GM12872 (cell line): Measurements from ENCODE around the gene EIF4G1.

Source experiments
- TF ChIP-seq, protein P1 (sequence below): IDR thresholded peaks from 3 replicates; pipeline ENCODE4 v1.5.1; 2011; ENCODE audit warnings: low read depth, mild to moderate bottlenecking, low read length, moderate library complexity; ENCODE audit not compliant: insufficient read depth

Gene EIF4G1

DNA sequence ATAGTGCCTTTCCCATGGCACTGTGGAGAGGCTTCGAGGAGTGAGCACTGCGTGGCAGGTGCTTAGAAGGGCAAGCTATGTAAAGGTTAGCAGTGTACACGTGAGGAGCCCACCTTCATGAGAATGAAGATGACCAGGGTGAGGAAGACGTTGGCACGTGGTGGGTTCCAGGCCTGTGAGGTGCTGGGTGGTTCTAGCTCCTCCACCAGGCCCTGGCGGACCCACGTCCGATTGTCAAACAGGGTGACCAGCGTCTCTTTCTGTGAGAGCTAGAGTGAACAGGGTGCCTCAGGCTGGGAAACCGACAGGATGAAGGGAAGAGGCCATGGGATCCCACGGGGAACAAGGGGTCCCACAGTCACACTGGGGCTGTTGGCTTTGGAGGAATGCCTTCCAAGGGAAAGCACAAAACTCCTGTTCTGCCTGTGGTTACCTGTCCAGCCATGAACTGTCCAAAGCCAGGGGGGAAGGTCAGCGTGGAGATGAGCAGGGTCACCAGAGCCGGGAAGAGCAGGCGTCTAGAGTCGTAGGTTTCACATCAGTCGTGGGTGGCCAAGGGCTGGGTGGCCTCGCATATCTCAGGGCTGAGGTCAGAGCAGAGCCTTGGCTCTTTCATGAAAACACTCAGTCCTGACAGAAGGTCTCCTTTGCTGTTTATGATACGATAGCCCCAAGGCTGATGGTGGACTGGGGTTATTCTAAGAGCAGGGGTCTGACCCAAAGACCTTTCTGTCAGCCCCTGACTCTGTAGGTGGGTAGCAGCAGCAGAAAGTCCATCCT is 41.0 kb downstream of the EIF4G1 start:
- TF ChIP-seq, protein P1, sequence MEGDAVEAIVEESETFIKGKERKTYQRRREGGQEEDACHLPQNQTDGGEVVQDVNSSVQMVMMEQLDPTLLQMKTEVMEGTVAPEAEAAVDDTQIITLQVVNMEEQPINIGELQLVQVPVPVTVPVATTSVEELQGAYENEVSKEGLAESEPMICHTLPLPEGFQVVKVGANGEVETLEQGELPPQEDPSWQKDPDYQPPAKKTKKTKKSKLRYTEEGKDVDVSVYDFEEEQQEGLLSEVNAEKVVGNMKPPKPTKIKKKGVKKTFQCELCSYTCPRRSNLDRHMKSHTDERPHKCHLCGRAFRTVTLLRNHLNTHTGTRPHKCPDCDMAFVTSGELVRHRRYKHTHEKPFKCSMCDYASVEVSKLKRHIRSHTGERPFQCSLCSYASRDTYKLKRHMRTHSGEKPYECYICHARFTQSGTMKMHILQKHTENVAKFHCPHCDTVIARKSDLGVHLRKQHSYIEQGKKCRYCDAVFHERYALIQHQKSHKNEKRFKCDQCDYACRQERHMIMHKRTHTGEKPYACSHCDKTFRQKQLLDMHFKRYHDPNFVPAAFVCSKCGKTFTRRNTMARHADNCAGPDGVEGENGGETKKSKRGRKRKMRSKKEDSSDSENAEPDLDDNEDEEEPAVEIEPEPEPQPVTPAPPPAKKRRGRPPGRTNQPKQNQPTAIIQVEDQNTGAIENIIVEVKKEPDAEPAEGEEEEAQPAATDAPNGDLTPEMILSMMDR: no peak

DNA sequence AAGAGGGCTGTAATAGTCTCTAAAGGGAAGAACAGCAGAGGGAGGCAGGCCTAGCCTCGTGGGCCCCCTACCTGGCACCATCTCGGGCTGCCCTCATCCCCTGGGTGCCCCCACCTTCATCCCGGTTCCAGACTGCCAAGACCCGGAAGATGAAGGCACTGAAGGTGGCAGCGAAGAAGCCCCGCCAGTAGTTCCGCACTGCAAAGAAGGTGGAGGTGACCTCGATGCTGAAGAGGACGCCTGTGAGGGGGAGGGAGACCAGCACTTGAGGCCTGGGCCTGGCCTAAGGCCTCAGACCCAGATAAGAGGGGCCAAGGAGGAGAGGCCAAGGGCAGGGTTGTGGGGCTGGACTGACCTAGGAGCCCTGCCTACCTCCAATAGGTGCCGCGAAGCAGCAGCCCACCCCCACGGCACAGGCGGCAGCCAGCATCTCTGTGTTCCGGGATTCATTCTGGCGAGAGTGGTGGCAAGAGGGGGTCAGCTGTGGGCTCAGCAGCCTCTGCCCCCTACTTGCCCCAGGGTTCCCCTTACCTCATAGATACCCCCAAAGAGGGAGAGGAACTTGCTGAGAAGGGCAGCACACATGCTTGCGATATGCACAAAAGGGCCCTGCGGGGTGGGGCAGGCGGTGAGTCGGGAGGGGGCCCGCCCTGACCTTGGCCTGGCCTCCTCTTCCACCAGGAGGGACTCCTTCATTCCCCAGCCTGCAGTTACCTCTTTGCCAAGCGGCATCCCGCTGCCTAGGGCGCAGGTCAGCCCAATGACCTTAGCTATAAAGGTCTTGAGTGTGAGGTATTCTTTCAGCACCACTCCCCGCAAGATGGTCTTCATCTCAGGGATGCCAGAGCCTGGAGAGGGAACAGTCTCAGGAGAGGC is 43.1 kb downstream of the EIF4G1 start:
- TF ChIP-seq, protein P1: no peak

DNA sequence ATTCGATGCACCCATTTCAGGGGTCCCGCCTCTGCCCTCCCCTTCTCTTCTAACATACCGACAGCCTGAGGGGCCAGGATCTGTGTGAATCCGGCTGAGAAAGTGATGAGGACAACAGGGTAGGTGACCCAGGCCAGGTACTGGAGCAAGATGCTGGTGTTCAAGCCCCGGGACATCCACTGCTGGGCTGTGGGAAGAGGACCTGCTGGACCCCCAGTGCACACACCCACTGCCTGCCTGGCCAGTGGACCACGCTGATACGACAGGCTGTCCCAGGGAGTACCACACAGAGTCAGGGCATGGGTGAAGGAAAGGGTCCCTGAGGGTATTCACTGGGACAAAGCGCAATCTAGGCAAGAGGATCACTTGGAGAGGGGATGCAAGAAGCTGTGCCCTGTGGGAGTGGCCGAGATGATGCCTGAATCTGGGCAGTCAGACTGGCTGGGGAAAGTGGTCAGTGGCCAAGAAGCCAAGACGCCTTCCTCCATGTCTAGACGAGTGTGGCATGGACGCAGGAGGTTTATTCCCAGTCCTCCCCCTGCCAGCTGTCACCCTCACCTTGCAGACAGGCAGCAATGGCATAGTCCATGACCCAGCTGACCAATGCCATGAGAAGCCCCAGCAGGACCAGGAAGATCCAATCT is 43.8 kb downstream of the EIF4G1 start:
- TF ChIP-seq, protein P1: no peak

DNA sequence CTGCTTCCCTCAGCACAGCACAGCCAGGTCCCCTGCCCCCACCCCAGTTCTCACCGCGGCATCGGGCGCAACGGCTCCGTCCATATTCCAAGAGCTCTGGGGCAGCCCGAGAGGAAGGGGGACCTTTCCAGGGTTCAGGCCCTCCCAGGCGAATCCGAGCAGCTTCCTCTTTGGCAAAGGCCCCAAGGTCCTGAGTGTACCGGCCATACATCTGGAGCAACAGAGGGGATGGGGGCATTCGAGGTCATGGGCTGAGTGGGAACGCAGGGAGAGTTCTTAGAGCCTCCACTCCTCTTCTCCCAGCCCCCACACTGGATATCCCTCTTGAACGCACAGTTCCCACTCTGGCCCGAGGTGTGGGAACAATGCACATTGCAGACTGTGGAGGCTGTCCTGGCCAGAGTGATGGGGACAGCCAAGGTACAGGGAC is 44.5 kb downstream of the EIF4G1 start:
- TF ChIP-seq, protein P1: no peak

DNA sequence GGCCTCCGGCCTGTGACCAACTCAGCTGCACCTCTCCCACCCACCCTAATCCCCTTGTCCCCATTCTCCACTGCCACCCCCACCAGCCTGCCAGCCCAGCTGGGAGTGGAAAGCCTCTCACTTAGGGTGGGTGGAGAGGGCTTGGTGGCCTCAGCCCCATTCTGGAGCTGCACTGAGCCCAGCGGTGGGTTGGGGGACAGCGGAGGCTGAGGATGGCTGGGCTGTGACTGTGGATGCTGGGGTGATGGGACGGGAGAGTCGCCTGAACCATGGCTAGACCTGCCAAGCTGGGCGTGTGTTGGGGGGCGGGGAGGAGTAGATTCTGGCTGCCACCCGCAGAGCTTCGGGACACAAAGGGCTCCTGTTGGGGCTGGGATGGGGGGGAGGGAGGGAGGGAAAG is 45.2 kb downstream of the EIF4G1 start:
- TF ChIP-seq, protein P1: no peak

DNA sequence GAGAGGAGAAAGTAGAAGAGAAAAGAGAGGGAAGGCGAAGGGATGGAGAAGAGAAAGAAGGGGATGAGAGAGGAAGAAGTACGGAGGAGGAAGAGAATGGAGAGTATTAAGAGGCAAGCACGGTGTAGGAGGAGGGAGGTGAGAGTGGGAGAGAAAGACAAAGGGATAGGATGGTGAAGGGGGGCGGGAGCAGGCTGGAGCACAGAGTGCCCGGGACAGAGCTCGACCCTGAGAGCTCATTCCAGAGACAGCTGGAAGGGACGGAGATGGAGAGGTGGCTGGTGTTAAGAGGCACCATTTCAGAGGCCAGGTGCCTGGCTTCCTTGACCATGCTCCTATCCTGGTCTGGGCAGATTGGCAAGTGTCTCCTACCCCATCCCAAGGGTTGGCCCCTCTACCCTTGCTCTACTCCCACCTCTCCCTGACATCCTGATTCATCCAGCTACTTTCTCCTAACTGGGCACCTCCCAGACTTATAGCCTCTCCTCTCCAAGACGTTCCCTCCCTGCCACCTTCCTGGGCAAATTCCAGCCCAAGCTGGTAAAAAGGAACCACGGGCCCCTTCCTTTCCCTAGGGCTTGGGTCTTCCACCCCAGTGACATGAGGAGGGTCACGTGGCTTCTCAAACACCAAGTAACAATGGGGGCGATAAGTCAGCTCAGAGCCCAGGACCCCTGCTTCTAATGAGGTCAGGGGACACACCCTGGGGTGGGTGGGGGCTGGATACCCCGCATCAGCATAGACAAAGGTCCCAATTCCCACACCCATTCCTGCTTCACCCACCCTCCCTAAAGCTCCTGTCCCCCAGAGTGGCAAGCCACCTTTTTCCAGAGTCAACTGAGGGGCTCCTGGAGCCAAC is 45.9 kb downstream of the EIF4G1 start:
- TF ChIP-seq, protein P1: no peak
